HL-60/S4 (cell line): ENCODE measurements around the gene HSPB1.

Experiments
- in situ Hi-C: fragments of 300-500 bp; cut with MboI; formaldehyde crosslinking; loops from 2 replicates; pipeline ENCODE4 v1.14.3; 2022; ENCODE audit warnings: low sequenced_read_pairs

HSPB1 gene

GRCh38 chr7:76353744-76354143 is 51.3 kb downstream of the HSPB1 start:
- in situ Hi-C loops, result no loop called here
